Stimulated activated CD8-positive, alpha-beta memory T cell treated with anti-CD3 and anti-CD28 coated beads, Interleukin-7, amount 100 ng/mL, for 4 hours (primary cell): Measurements from ENCODE around the gene DIAPH2.

Experiments
- DNase-seq, 2 donors: peaks; one replicate each; pipeline ENCODE4 v3.0.0-alpha.2; 2020; ENCODE audit warnings: low read depth in 2 of 2

DIAPH2 gene

DNA sequence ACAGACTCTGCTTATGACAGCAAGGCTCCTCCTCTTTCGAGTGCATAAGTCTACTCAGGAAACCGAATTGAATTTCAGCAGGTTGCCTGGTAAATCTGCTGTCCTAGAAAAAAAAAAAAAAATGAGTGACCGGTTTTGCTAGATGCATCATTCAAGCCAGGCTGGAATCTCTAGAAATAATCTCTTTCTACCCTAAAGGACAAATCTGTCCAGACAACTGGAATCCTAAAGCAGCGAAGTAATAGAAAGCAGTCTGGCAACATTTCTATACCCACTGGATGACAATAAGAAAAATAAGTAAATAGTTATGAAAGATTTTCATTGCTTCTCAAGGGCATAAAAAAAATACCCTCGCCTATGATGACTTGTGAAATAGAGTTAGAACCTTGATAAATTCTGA is 902.5 kb downstream of the DIAPH2 start:
- DNase-seq = no peak

GRCh38 chrX:97594646-97595224 is 910.1 kb downstream of the DIAPH2 start:
- no peak for DNase-seq

DNA sequence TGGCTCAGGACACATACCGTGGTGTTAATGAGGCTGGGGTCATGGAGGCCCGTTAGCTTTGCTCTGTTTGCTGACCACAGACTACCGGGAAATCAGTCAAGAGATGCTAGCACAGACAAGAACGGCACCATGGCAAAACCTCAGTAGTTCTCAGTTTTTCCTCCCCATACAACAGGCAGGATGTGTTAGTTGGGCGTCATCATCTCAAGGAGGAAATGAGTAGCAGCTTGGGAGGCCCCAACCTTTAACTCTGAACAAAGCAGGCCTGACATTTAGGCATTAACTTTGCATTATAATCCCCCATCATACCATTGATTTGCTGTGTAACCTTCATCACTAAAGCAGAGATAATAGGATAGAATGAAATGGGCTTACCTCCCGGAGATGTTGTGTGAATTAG is 913.3 kb downstream of the DIAPH2 start:
- no peak for DNase-seq

GRCh38 chrX:97602465-97603258 is 918.0 kb downstream of the DIAPH2 start:
- no peak for DNase-seq

GRCh38 chrX:97605271-97605670 is 920.6 kb downstream of the DIAPH2 start:
- DNase-seq = no peak

DNA sequence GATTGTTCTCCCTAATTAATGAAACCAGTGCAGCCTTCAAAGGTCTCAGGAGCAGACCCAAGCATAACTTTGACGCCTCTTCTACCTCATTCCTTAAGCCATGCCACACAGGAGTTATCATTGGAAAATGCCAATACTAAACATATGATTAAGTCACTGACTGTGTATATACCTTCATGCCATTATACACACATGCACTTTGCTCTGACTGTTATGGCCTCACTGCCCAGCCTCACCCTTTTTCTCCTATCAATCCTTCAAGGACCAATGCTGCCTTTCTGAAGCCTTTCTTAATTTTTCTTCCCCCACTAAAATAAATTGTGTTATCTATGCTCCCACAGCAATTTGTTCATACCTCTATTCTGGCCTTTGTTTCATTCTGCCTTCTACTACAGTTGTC is 924.7 kb downstream of the DIAPH2 start:
- no peak for DNase-seq

- no peak for DNase-seq
Measured at GRCh38 chrX:97609938-97610337, 925.3 kb downstream of the DIAPH2 start.

- DNase-seq = no peak
Measured at GRCh38 chrX:97616883-97617530, 932.4 kb downstream of the DIAPH2 start.

GRCh38 chrX:97619499-97619898 is 934.9 kb downstream of the DIAPH2 start:
- no peak for DNase-seq

- DNase-seq = no peak
Measured at GRCh38 chrX:97622111-97622510, 937.5 kb downstream of the DIAPH2 start.

- no peak for DNase-seq
Measured at GRCh38 chrX:97628326-97628725, 943.7 kb downstream of the DIAPH2 start.

- no peak for DNase-seq
Measured at GRCh38 chrX:97628807-97629596, 944.4 kb downstream of the DIAPH2 start.

DNA sequence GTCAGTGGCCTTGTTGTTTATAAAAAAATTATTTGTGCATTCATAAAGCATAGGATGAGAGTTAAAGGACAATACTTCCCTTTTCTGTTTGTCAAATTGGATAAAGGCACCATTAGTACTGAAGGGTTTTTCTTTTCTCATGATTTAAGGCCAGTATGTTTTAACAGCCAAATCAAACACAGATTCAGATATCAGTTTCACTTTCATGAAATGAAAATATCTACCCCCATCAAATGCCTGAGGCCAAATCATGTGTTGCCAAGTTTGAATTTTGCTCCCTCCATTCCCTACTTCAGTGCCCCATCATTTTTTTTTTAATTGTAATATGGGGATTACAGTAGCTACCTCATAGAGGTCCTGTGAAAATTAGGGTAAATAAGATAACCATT is 944.9 kb downstream of the DIAPH2 start:
- DNase-seq = no peak

DNA sequence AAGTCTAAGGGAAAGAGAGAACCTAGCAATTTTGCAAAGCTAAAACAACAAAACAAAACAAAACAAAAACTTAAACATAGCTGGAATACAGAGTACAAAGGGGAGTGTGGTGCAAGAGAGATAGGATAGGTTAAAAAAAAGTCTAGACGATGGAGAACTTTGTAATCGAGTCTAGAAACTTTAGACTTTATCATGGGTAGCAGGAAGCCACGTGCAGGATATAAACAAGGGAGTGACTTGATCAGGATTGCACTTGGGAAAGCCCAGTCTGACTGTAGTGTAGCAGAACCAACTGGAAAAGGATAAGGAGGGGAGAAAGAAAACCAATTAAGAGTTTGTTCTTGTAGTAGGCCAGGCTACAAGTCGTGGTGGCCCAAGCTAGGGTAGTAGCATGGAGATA is 949.2 kb downstream of the DIAPH2 start:
- DNase-seq = no peak

DNA sequence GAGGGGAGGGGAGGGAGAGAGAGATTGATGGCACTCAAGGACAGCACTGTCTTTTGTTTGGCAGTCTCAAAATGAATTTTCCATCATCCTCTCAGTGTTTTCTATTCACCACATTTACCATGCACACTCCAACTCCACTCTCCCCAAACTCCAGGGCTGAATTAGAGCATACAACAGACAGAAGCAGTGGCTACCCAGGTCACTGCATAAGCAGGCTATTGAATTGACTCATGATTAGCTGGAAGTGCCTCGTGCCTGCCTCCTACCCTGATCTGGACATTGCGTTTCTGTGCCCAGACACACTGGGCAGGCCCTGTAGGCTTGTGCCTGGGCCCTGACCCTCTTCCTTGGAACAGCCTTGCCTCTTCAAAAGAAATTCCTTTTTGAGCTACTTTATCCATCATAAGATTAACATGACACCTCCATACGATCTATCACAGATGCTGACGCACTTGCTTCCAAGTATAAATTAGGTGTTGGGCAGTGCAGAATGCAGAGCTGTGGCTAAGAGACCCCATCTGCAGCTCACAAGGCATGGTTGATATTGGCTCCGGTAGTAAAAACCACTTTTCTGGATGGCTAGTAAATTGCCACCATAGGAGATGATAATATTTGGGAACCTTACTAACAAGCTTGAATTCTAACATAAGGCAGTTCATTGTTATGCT is 952.0 kb downstream of the DIAPH2 start:
- DNase-seq = no peak

- DNase-seq = no peak
Measured at GRCh38 chrX:97637289-97637688, 952.6 kb downstream of the DIAPH2 start.

GRCh38 chrX:97638621-97639020 is 954.0 kb downstream of the DIAPH2 start:
- DNase-seq = no peak

- DNase-seq = no peak
Measured at GRCh38 chrX:97639526-97639925, 954.9 kb downstream of the DIAPH2 start.
